IMR-90 (cell line): ENCODE data around the gene NALCN. TPM values are rescaled to one million over a fixed set of nuclear protein-coding genes. Genes with fewer than 3 reads are reported as not detected.

ENCODE experiments used
- ATAC-seq: fragments of 200-7000 bp; cut with Tn5 transposase; 2 replicates; pipeline ENCODE4 v1.9.1; 2020; ENCODE audit warnings: low read depth, mild to moderate bottlenecking, moderate library complexity
- BruUV-seq: library from RNA; stranded (reverse); fragments of 400-500 nt; replicated peaks from 2 replicates; lab custom pipeline; 2021; lab: Mats Ljungman, UMichigan
- CTCF ChIA-PET: fragments of 300-600 bp; formaldehyde crosslinking; extraction: SDS; loops from one replicate; lab custom pipeline; 2021; ENCODE audit warnings: antibody characterized with exemption; lab: Yijun Ruan, JAX
- POLR2A ChIA-PET: fragments of 300-600 bp; sonication (Branson Sonifier 250); formaldehyde crosslinking; loops from one replicate; lab custom pipeline; 2022; ENCODE audit warnings: antibody characterized with exemption; ENCODE audit not compliant: unreplicated experiment; lab: Charles Lee
- DNase-seq: peaks from one replicate; pipeline ENCODE4 v3.0.0; 2013
- H2AFZ ChIP-seq: replicated peaks from 2 replicates; pipeline ENCODE3; 2013; ENCODE audit warnings: low read length, mild to moderate bottlenecking; ENCODE audit not compliant: poor library complexity
- H2AK5ac ChIP-seq: 2 replicates; pipeline ENCODE4 v1.6.1; 2013; ENCODE audit warnings: low read depth, low read length, inconsistent platforms
- H2AK9ac ChIP-seq: replicated peaks from 2 replicates; pipeline ENCODE3; 2013; ENCODE audit warnings: mild to moderate bottlenecking, low read depth, low read length, moderate library complexity; ENCODE audit not compliant: poor library complexity
- H2BK120ac ChIP-seq: 2 replicates; pipeline ENCODE4 v1.6.1; 2013; ENCODE audit warnings: low read depth, low read length, inconsistent platforms
- H2BK15ac ChIP-seq: 3 replicates; pipeline ENCODE4 v1.6.1; 2013; ENCODE audit warnings: low read depth, low read length, inconsistent platforms
- H2BK20ac ChIP-seq: 2 replicates; pipeline ENCODE4 v1.6.1; 2013; ENCODE audit warnings: low read depth, mild to moderate bottlenecking, inconsistent platforms, low read length, moderate library complexity
- H2BK5ac ChIP-seq: 2 replicates; pipeline ENCODE4 v1.6.1; 2013; ENCODE audit warnings: mild to moderate bottlenecking, low read depth, low read length, inconsistent platforms; ENCODE audit not compliant: poor library complexity, severe bottlenecking
- H3K14ac ChIP-seq: replicated peaks from 2 replicates; pipeline ENCODE4 v1.6.1; 2013; ENCODE audit warnings: low read depth, low read length, inconsistent platforms
- H3K18ac ChIP-seq: 2 replicates; pipeline ENCODE4 v1.6.1; 2013; ENCODE audit warnings: low read depth, low read length, control low read depth
- H3K23ac ChIP-seq: 2 replicates; pipeline ENCODE4 v1.6.1; 2013; ENCODE audit warnings: low read depth, low read length, inconsistent platforms
- H3K27ac ChIP-seq: 2 replicates; pipeline ENCODE4 v1.5.1; 2013; ENCODE audit warnings: mild to moderate bottlenecking, control low read depth, low read length; ENCODE audit not compliant: insufficient read depth
- H3K27me3 ChIP-seq: 2 replicates; pipeline ENCODE4 v1.6.1; 2013; ENCODE audit warnings: low read length; ENCODE audit not compliant: control insufficient read depth, insufficient read depth
- H3K36me3 ChIP-seq: 2 replicates; pipeline ENCODE4 v1.6.1; 2013; ENCODE audit warnings: low read length, mixed read lengths; ENCODE audit not compliant: control insufficient read depth, insufficient read depth
- H3K4ac ChIP-seq: 2 replicates; pipeline ENCODE4 v1.6.1; 2013; ENCODE audit warnings: low read depth, low read length, inconsistent platforms
- H3K4me1 ChIP-seq: 2 replicates; pipeline ENCODE4 v1.6.1; 2013; ENCODE audit warnings: low read length, mixed read lengths; ENCODE audit not compliant: control insufficient read depth, insufficient read depth
- H3K4me2 ChIP-seq: 2 replicates; pipeline ENCODE4 v1.6.1; 2013; ENCODE audit warnings: low read depth, mild to moderate bottlenecking, control low read depth, low read length, moderate library complexity
- H3K4me3 ChIP-seq: 2 replicates; pipeline ENCODE4 v1.5.1; 2013; ENCODE audit warnings: low read depth, mild to moderate bottlenecking, control low read depth, low read length, moderate library complexity; ENCODE audit not compliant: insufficient read depth
- H3K56ac ChIP-seq: 2 replicates; pipeline ENCODE4 v1.6.1; 2013; ENCODE audit warnings: low read length, inconsistent platforms; ENCODE audit not compliant: insufficient read depth; ENCODE audit errors: extremely low read depth
- H3K79me1 ChIP-seq, 2 experiments: 2 replicates each; pipeline ENCODE4 v1.6.1; 2013; ENCODE audit warnings: low read length in 2 of 2, inconsistent platforms in 1 of 2, low read depth in 1 of 2
- H3K9ac ChIP-seq: 2 replicates; pipeline ENCODE4 v1.6.1; 2013; ENCODE audit warnings: low read depth, low read length, control low read depth
- H3K9me1 ChIP-seq: 2 replicates; pipeline ENCODE4 v1.6.1; 2013; ENCODE audit warnings: low read length, inconsistent platforms; ENCODE audit not compliant: insufficient read depth
- H3K9me3 ChIP-seq: 2 replicates; pipeline ENCODE4 v1.6.1; 2013; ENCODE audit warnings: low read length; ENCODE audit not compliant: control insufficient read depth, insufficient read depth
- H4K20me1 ChIP-seq: 2 replicates; pipeline ENCODE4 v1.6.1; 2013; ENCODE audit warnings: low read length, inconsistent platforms; ENCODE audit not compliant: insufficient read depth
- H4K5ac ChIP-seq: 2 replicates; pipeline ENCODE4 v1.6.1; 2013; ENCODE audit warnings: mild to moderate bottlenecking, low read depth, low read length, control low read depth
- H4K8ac ChIP-seq, 2 experiments: 2 replicates each; pipeline ENCODE4 v1.6.1; 2013; ENCODE audit warnings: low read depth in 2 of 2, low read length in 2 of 2, control low read depth in 1 of 2, inconsistent platforms in 1 of 2
- H4K91ac ChIP-seq: 2 replicates; pipeline ENCODE4 v1.6.1; 2013; ENCODE audit warnings: low read depth, low read length, inconsistent platforms; ENCODE audit not compliant: insufficient read depth
- BHLHE40 ChIP-seq: fragments of 150-350 bp; IDR thresholded peaks from 2 replicates; pipeline ENCODE4 v1.6.1; 2016; ENCODE audit warnings: mild to moderate bottlenecking, low read depth, low read length
- CEBPB ChIP-seq: IDR thresholded peaks from 2 replicates; pipeline ENCODE4 v1.6.1; 2012; ENCODE audit warnings: low read depth, low read length, improper control_type of control experiment
- CHD1 ChIP-seq: IDR thresholded peaks from 2 replicates; pipeline ENCODE4 v1.6.1; 2012; ENCODE audit warnings: low read depth, low read length, improper control_type of control experiment
- FOS ChIP-seq: fragments of 150-350 bp; IDR thresholded peaks from 2 replicates; pipeline ENCODE4 v1.6.1; 2016; ENCODE audit warnings: low read depth, low read length
- MAFK ChIP-seq: IDR thresholded peaks from 2 replicates; pipeline ENCODE4 v1.6.1; 2012; ENCODE audit warnings: low read depth, low read length, improper control_type of control experiment
- MAZ ChIP-seq: IDR thresholded peaks from 2 replicates; pipeline ENCODE4 v1.6.1; 2012; ENCODE audit warnings: low read depth, mild to moderate bottlenecking, low read length, improper control_type of control experiment, moderate library complexity, borderline replicate concordance
- MXI1 ChIP-seq: IDR thresholded peaks from 2 replicates; pipeline ENCODE4 v1.6.1; 2012; ENCODE audit warnings: low read depth, mild to moderate bottlenecking, low read length, moderate library complexity, borderline replicate concordance
- NFE2L2 ChIP-seq: fragments of 150-350 bp; IDR thresholded peaks from 2 replicates; pipeline ENCODE4 v1.6.1; 2016; ENCODE audit warnings: low read depth, mild to moderate bottlenecking, low read length
- POLR2A ChIP-seq: IDR thresholded peaks from 2 replicates; pipeline ENCODE4 v1.6.1; 2012; ENCODE audit warnings: mild to moderate bottlenecking, low read depth, low read length
- RAD21 ChIP-seq: IDR thresholded peaks from 2 replicates; pipeline ENCODE4 v1.6.1; 2012; ENCODE audit warnings: low read length, improper control_type of control experiment
- RCOR1 ChIP-seq: IDR thresholded peaks from 2 replicates; pipeline ENCODE4 v1.6.1; 2012; ENCODE audit warnings: mild to moderate bottlenecking, low read length, improper control_type of control experiment; ENCODE audit not compliant: insufficient replicate concordance
- RFX5 ChIP-seq: IDR thresholded peaks from 2 replicates; pipeline ENCODE4 v1.8.0; 2012; ENCODE audit warnings: low read depth, mild to moderate bottlenecking, low read length, moderate library complexity
- SMC3 ChIP-seq: fragments of 150-350 bp; IDR thresholded peaks from 2 replicates; pipeline ENCODE4 v1.6.1; 2016; ENCODE audit warnings: low read depth, mild to moderate bottlenecking, antibody characterized with exemption, low read length, moderate library complexity
- WGBS, 2 experiments: methylation state at CpG; one replicate each; pipeline versions ENCODE4 v1.1.5 to v1.1.7; 2013; ENCODE audit warnings: missing lambda C conversion rate in 2 of 2; ENCODE audit not compliant: insufficient read length in 1 of 2; ENCODE audit errors: extremely low coverage in 2 of 2; 5-methylcytosine and 5-hydroxymethylcytosine counted together
- dilution Hi-C: fragments of 300-500 bp; cut with HindIII; formaldehyde crosslinking; loops from one replicate; pipeline ENCODE4 v1.14.3; 2018; ENCODE audit warnings: low sequenced_read_pairs; ENCODE audit not compliant: unreplicated experiment
- in situ Hi-C: fragments of 300-500 bp; cut with MboI; formaldehyde crosslinking; loops from 3 replicates; pipeline ENCODE4 v1.14.3; 2019; ENCODE audit warnings: low sequenced_read_pairs, inconsistent platforms, mixed read lengths
- intact Hi-C: fragments of 100-400 bp; cut with micrococcal nuclease; formaldehyde crosslinking; loops from 2 replicates; pipeline ENCODE4 v1.10.0; 2022
- polyA plus RNA-seq, 3 experiments: library from polyadenylated mRNA; depleted of rRNA; stranded (reverse); fragments of >200 nt; gene quantifications; 2 replicates each; pipeline ENCODE4 v1.2.3, GENCODE V29; 2012; ENCODE audit warnings: low replicate concordance in 1 of 3
- total RNA-seq: library from RNA; depleted of rRNA; stranded (reverse); fragments of >200 nt; gene quantifications from 2 replicates; pipeline ENCODE4 v1.2.3, GENCODE V29; 2012
- TF ChIP-seq, protein P1 (sequence below): fragments of 150-350 bp; IDR thresholded peaks from 2 replicates; pipeline ENCODE4 v1.6.1; 2017; ENCODE audit warnings: mild to moderate bottlenecking, antibody characterized with exemption, low read length, low read depth
- TF ChIP-seq, protein P2 (sequence below): fragments of 150-350 bp; IDR thresholded peaks from 2 replicates; pipeline ENCODE4 v1.6.1; 2016; ENCODE audit warnings: low read depth, mild to moderate bottlenecking, low read length, moderate library complexity, borderline replicate concordance
- TF ChIP-seq, protein P3 (sequence below): conservative IDR thresholded peaks from 2 replicates; pipeline ENCODE4 v1.5.1; 2012; ENCODE audit warnings: mild to moderate bottlenecking, low read depth, low read length, improper control_type of control experiment

The NALCN gene
- total and polyA plus RNA-seq, 2 of the 4 experiments (the other 2 are of a cell fraction) = 2.9 to 4.8 TPM

DNA sequence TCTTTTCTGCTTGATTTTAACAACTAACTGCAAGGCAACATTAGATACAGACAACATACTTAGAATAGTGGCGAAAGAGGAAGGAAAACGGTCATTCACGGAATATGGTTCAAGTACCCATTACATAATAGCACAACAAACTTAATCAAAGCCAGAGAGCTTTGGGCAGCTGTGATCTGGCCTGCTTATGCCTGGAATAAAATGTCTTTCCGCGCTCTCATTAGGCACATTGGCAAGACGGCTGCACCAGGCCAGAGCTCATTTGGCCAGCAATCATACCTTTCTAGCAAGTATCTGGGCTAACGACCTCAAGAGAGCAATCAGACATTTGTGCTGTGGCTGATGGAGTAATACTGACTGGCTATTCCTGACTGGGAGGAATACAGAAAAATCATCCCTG lies 112.8 kb downstream of the NALCN start:
- Histone ChIP-seq H3K79me1 (no peaks in the 10 kb centered on the region), H3K36me3 (no peaks in the 10 kb centered on the region), H3K4me1 (peaks cover 10% of the 10 kb centered on the region), H2AK9ac (no peak overlapping the region), H2AK5ac (no peak overlapping the region), H2BK5ac (no peak overlapping the region), H2BK120ac (no peak overlapping the region), H4K91ac (no peak overlapping the region), H4K8ac (no peak overlapping the region), H3K4me2 (no peak overlapping the region), H3K4me3 (no peak overlapping the region), H3K27me3 (no peaks in the 10 kb centered on the region), H3K27ac (no peak overlapping the region), H2AFZ (no peak overlapping the region), H3K4ac (no peak overlapping the region), H3K9ac (no peak overlapping the region), H3K9me3 (no peaks in the 10 kb centered on the region), H2BK15ac (no peak overlapping the region), H3K18ac (no peak overlapping the region), H3K9me1 (peaks cover 16% of the 10 kb centered on the region), H4K20me1 (no peaks in the 10 kb centered on the region), H3K23ac (no peak overlapping the region), H4K5ac (no peak overlapping the region), H3K56ac (no peak overlapping the region), H2BK20ac (peak overlapping the region; percentile 38; the same call in 1 of the 2 replicates), H3K14ac (0 out of 2 replicates have a peak overlapping the region, but pooled peaks have one; percentile 50)
- WGBS, 2 experiments = 92% methylated on average over 2 of the region's 7 CpGs; no CpG with 5 or more reads in 1 of the 2 experiments
- intact Hi-C loops (no loop called here), dilution Hi-C loops (no loop called here), in situ Hi-C loops (no loop called here)
- POLR2A ChIA-PET = no interaction called here
- DNase-seq = no peak
- BruUV-seq = no TSS peak
- CTCF ChIA-PET = interaction anchor here (1.0 to 1.8 kb wide), 2 partner anchors 12 to 23 kb away, joined by 3 to 5 read pairs; no protein-coding TSS in a partner anchor
- ATAC-seq = no peak
- no peak for TF ChIP-seq NFE2L2
- no peak for TF ChIP-seq MXI1
- TF ChIP-seq, protein P1, sequence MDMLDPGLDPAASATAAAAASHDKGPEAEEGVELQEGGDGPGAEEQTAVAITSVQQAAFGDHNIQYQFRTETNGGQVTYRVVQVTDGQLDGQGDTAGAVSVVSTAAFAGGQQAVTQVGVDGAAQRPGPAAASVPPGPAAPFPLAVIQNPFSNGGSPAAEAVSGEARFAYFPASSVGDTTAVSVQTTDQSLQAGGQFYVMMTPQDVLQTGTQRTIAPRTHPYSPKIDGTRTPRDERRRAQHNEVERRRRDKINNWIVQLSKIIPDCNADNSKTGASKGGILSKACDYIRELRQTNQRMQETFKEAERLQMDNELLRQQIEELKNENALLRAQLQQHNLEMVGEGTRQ = no peak
- TF ChIP-seq, protein P2, sequence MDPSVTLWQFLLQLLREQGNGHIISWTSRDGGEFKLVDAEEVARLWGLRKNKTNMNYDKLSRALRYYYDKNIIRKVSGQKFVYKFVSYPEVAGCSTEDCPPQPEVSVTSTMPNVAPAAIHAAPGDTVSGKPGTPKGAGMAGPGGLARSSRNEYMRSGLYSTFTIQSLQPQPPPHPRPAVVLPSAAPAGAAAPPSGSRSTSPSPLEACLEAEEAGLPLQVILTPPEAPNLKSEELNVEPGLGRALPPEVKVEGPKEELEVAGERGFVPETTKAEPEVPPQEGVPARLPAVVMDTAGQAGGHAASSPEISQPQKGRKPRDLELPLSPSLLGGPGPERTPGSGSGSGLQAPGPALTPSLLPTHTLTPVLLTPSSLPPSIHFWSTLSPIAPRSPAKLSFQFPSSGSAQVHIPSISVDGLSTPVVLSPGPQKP = no peak
- TF ChIP-seq, protein P3, sequence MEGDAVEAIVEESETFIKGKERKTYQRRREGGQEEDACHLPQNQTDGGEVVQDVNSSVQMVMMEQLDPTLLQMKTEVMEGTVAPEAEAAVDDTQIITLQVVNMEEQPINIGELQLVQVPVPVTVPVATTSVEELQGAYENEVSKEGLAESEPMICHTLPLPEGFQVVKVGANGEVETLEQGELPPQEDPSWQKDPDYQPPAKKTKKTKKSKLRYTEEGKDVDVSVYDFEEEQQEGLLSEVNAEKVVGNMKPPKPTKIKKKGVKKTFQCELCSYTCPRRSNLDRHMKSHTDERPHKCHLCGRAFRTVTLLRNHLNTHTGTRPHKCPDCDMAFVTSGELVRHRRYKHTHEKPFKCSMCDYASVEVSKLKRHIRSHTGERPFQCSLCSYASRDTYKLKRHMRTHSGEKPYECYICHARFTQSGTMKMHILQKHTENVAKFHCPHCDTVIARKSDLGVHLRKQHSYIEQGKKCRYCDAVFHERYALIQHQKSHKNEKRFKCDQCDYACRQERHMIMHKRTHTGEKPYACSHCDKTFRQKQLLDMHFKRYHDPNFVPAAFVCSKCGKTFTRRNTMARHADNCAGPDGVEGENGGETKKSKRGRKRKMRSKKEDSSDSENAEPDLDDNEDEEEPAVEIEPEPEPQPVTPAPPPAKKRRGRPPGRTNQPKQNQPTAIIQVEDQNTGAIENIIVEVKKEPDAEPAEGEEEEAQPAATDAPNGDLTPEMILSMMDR = no peak
- no peak for TF ChIP-seq RAD21
- no peak for TF ChIP-seq MAFK
- TF ChIP-seq FOS = no peak
- TF ChIP-seq SMC3 = no peak
- TF ChIP-seq MAZ = no peak
- TF ChIP-seq RCOR1 = no peak
- no peak for TF ChIP-seq BHLHE40
- TF ChIP-seq RFX5 = no peak
- TF ChIP-seq CHD1 = no peak
- TF ChIP-seq CEBPB = no peak
- no peak for TF ChIP-seq POLR2A
